Lung (tissue), 12 donors: Measurements from ENCODE around the gene USP48. TPM values are rescaled to one million over a fixed set of nuclear protein-coding genes. Genes with fewer than 3 reads are reported as not detected.
A peak's percentile ranks its signal among the peaks of the same experiment; 100 is the strongest.

Experiments used
- ATAC-seq: fragments of 200-7000 bp; cut with Tn5 transposase; one replicate; pipeline ENCODE4 v1.9.1; 2020; ENCODE audit warnings: moderate number of reproducible peaks; ENCODE audit not compliant: insufficient read depth, low FRiP score
- DNase-seq, 3 donors: peaks; one replicate each; pipeline ENCODE4 v3.0.0-alpha.2; 2013 to 2017
- H3K27ac ChIP-seq, 2 donors: one replicate each; pipeline ENCODE4 v1.5.1; 2013; ENCODE audit warnings: mild to moderate bottlenecking in 2 of 2, moderate library complexity in 2 of 2, control low read depth in 1 of 2, inconsistent platforms in 1 of 2, low read depth in 1 of 2, low read length in 1 of 2
- H3K27me3 ChIP-seq, 3 donors: one replicate each; pipeline ENCODE4 v1.5.1; 2013; ENCODE audit warnings: low read length in 2 of 3; ENCODE audit not compliant: control insufficient read depth in 3 of 3, insufficient read depth in 3 of 3
- H3K36me3 ChIP-seq, 4 donors: one replicate each; pipeline ENCODE4 v1.5.1; 2013; ENCODE audit warnings: low read length in 4 of 4, mild to moderate bottlenecking in 1 of 4, moderate library complexity in 1 of 4; ENCODE audit not compliant: control insufficient read depth in 4 of 4, insufficient read depth in 4 of 4
- H3K4me1 ChIP-seq, 5 donors: one replicate each; pipeline ENCODE4 v1.5.1; 2013; ENCODE audit warnings: low read length in 5 of 5, mild to moderate bottlenecking in 2 of 5, moderate library complexity in 1 of 5; ENCODE audit not compliant: control insufficient read depth in 5 of 5, insufficient read depth in 5 of 5
- H3K4me3 ChIP-seq: one replicate; pipeline ENCODE4 v1.5.1; 2013; ENCODE audit warnings: mild to moderate bottlenecking, control low read depth, moderate library complexity
- H3K9ac ChIP-seq, 2 donors: one replicate each; pipeline ENCODE4 v1.5.1; 2013; ENCODE audit warnings: low read length in 2 of 2, control low read depth in 1 of 2; ENCODE audit not compliant: insufficient read depth in 1 of 2
- H3K9me3 ChIP-seq, 4 donors: one replicate each; pipeline ENCODE4 v1.5.1; 2013; ENCODE audit warnings: low read length in 3 of 4, mild to moderate bottlenecking in 1 of 4, moderate library complexity in 1 of 4; ENCODE audit not compliant: control insufficient read depth in 4 of 4, insufficient read depth in 3 of 4
- CTCF ChIP-seq: IDR thresholded peaks from 2 replicates; pipeline ENCODE4 v1.5.1; 2012; ENCODE audit warnings: mild to moderate bottlenecking; ENCODE audit errors: control extremely low read depth, extremely low read depth
- WGBS, 2 donors: extraction: QIAGEN DNeasy Blood & Tissue Kit; methylation state at CpG; one replicate each; pipeline ENCODE4 v1.1.7; 2013; 5-methylcytosine and 5-hydroxymethylcytosine counted together
- polyA plus RNA-seq, 2 donors: library from polyadenylated mRNA; stranded (reverse); fragments of 200-250 nt; gene quantifications; one replicate each; pipeline ENCODE4 v1.2.1, GENCODE V29; 2013
- total RNA-seq, 2 donors: library from RNA; depleted of rRNA in 1 of 2; stranded (reverse); fragments of >200 nt in 1 of 2; gene quantifications; one replicate each; pipeline ENCODE4 v1.2.1, GENCODE V29; 2014 to 2021
- donor health status: control.
- donor health status: control.
- donor health status: Bipolar disorder and iron deficiency.
- donor health status: healthy.
- donor health status: DM: yes; HTN: yes; CAD: no.

USP48 gene
- total and polyA plus RNA-seq, 4 donors, result 15.6 to 107 (median 33.5) TPM

- Histone ChIP-seq H3K4me3 (no peak overlapping the region), H3K9ac (no peak overlapping the region), H3K4me1 (peaks cover 0 to 7% (median 0%) of the 10 kb centered on the region in 5 donors), H3K27ac (no peak overlapping the region), H3K27me3 (peaks cover 0 to 4% (median 2%) of the 10 kb centered on the region in 3 donors), H3K36me3 (no peaks in the 10 kb centered on the region), H3K9me3 (no peaks in the 10 kb centered on the region)
- ATAC-seq (peak; percentile 91), DNase-seq (peak; percentile 74 to 86 (median 80))
- WGBS, 2 donors, result 2% methylated on average over 60 to 64 of the region's 64 CpGs
- peak; percentile 97 for TF ChIP-seq CTCF
Observed at GRCh38 chr1:21659099-21659923, 123.6 kb downstream of the USP48 start.

- peaks cover 0 to 2% (median under 1%) of the 10 kb centered on the region in 3 donors for H3K27me3 ChIP-seq
- DNase-seq (no peak), ATAC-seq (no peak)
- peaks cover 0 to 11% (median 0%) of the 10 kb centered on the region in 5 donors for H3K4me1 ChIP-seq
- no peak for TF ChIP-seq CTCF
- no peak overlapping the region for H3K4me3 ChIP-seq
- WGBS, 2 donors, result 62% methylated on average over 10 of the region's 10 CpGs
- H3K36me3 ChIP-seq, result no peaks in the 10 kb centered on the region
- no peak overlapping the region for H3K27ac ChIP-seq
- no peaks in the 10 kb centered on the region for H3K9me3 ChIP-seq
- H3K9ac ChIP-seq, result no peak overlapping the region
Observed at GRCh38 chr1:21657456-21658190, 125.3 kb downstream of the USP48 start.

GRCh38 chr1:21655748-21656147 lies 127.2 kb downstream of the USP48 start:
- 38 to 44% methylated on average over 4 of the region's 4 CpGs for WGBS, 2 donors
- no peak for DNase-seq
- peaks cover 0 to 4% (median 0%) of the 10 kb centered on the region in 3 donors for H3K27me3 ChIP-seq
- H3K36me3 ChIP-seq, result no peaks in the 10 kb centered on the region
- H3K4me3 ChIP-seq, result no peak overlapping the region
- TF ChIP-seq CTCF, result no peak
- ATAC-seq, result no peak
- peaks cover 0 to 19% (median 6%) of the 10 kb centered on the region in 5 donors for H3K4me1 ChIP-seq
- H3K9me3 ChIP-seq, result no peaks in the 10 kb centered on the region
- H3K27ac ChIP-seq, result no peak overlapping the region
- no peak overlapping the region for H3K9ac ChIP-seq
